Mesenchymal stem cell (in vitro differentiated cells and primary cell): Measurements from ENCODE around the gene PHF19.

Source experiments
- DNase-seq: peaks from one replicate; pipeline ENCODE4 v3.0.0-alpha.2; 2013
- H2AFZ ChIP-seq: one replicate; pipeline ENCODE4 v1.6.1; 2013; ENCODE audit warnings: low read depth, mild to moderate bottlenecking, control low read depth, inconsistent platforms, low read length, moderate library complexity
- H2AK5ac ChIP-seq: 2 replicates; pipeline ENCODE4 v1.6.1; 2013; ENCODE audit warnings: low read length, moderate library complexity, mild to moderate bottlenecking, inconsistent platforms; ENCODE audit not compliant: severe bottlenecking
- H2BK120ac ChIP-seq: one replicate; pipeline ENCODE4 v1.6.1; 2013; ENCODE audit warnings: low read depth, mild to moderate bottlenecking, inconsistent platforms, low read length, moderate library complexity
- H2BK12ac ChIP-seq, 2 experiments: one replicate each; pipeline ENCODE4 v1.6.1; 2013; ENCODE audit warnings: inconsistent platforms in 2 of 2, low read length in 2 of 2, mild to moderate bottlenecking in 2 of 2, moderate library complexity in 2 of 2, control low read depth in 1 of 2
- H2BK15ac ChIP-seq: one replicate; pipeline ENCODE4 v1.6.1; 2013; ENCODE audit warnings: mild to moderate bottlenecking, low read depth, inconsistent platforms; ENCODE audit not compliant: poor library complexity, severe bottlenecking
- H2BK5ac ChIP-seq: 2 replicates; pipeline ENCODE4 v1.6.1; 2013; ENCODE audit warnings: low read depth, mild to moderate bottlenecking, low read length, control low read depth, inconsistent platforms; ENCODE audit not compliant: poor library complexity, severe bottlenecking
- H3K14ac ChIP-seq, 2 experiments: one replicate each; pipeline ENCODE4 v1.6.1; 2013; ENCODE audit warnings: inconsistent platforms in 2 of 2, low read length in 2 of 2, control low read depth in 1 of 2, mild to moderate bottlenecking in 1 of 2, moderate library complexity in 1 of 2
- H3K18ac ChIP-seq, 2 experiments: one replicate each; pipeline ENCODE4 v1.6.1; 2013; ENCODE audit warnings: inconsistent platforms in 2 of 2, low read length in 2 of 2, control low read depth in 1 of 2, low read depth in 1 of 2, mild to moderate bottlenecking in 1 of 2
- H3K23ac ChIP-seq, 2 experiments: one replicate each; pipeline ENCODE4 v1.6.1; 2013; ENCODE audit warnings: inconsistent platforms in 2 of 2, low read length in 2 of 2, mild to moderate bottlenecking in 2 of 2, moderate library complexity in 2 of 2, control low read depth in 1 of 2
- H3K27ac ChIP-seq: 2 replicates; pipeline ENCODE4 v1.5.1; 2013; ENCODE audit warnings: mild to moderate bottlenecking, moderate library complexity, low read length, control low read depth, inconsistent platforms; ENCODE audit not compliant: poor library complexity, severe bottlenecking
- H3K27me3 ChIP-seq, 2 experiments: 2 replicates each; pipeline versions ENCODE4 v1.6.1 to v1.7.0; 2013; ENCODE audit warnings: low read length in 2 of 2, mild to moderate bottlenecking in 2 of 2, moderate library complexity in 2 of 2, control low read depth in 1 of 2, inconsistent platforms in 1 of 2; ENCODE audit not compliant: control insufficient read depth in 1 of 2, insufficient read depth in 1 of 2
- H3K36me3 ChIP-seq, 2 experiments: 2 replicates each; pipeline versions ENCODE4 v1.6.1 to v1.7.0; 2013; ENCODE audit warnings: low read length in 2 of 2, control low read depth in 1 of 2, inconsistent platforms in 1 of 2, low read depth in 1 of 2, mild to moderate bottlenecking in 1 of 2; ENCODE audit not compliant: insufficient read depth in 2 of 2, control insufficient read depth in 1 of 2
- H3K4ac ChIP-seq, 2 experiments: one replicate each; pipeline ENCODE4 v1.6.1; 2013; ENCODE audit warnings: inconsistent platforms in 2 of 2, low read length in 2 of 2, mild to moderate bottlenecking in 2 of 2, moderate library complexity in 2 of 2, control low read depth in 1 of 2, low read depth in 1 of 2
- H3K4me1 ChIP-seq: 2 replicates; pipeline ENCODE4 v1.6.1; 2013; ENCODE audit warnings: low read depth, low read length, control low read depth; ENCODE audit not compliant: control insufficient read depth, insufficient read depth
- H3K4me2 ChIP-seq: 2 replicates; pipeline ENCODE4 v1.6.1; 2013; ENCODE audit warnings: low read length, mild to moderate bottlenecking, inconsistent platforms; ENCODE audit not compliant: poor library complexity, severe bottlenecking
- H3K4me3 ChIP-seq, 2 experiments: 2 replicates each; pipeline versions ENCODE4 v1.5.1 to v1.7.0; 2013; ENCODE audit warnings: low read length in 2 of 2, mild to moderate bottlenecking in 2 of 2, control low read depth in 1 of 2, low read depth in 1 of 2; ENCODE audit not compliant: insufficient read depth in 1 of 2
- H3K79me1 ChIP-seq: replicated peaks from 2 replicates; pipeline ENCODE4 v1.6.1; 2013; ENCODE audit warnings: mild to moderate bottlenecking, control low read depth, low read length, inconsistent platforms; ENCODE audit not compliant: poor library complexity, severe bottlenecking
- H3K9ac ChIP-seq: 2 replicates; pipeline ENCODE4 v1.7.0; 2013; ENCODE audit warnings: mild to moderate bottlenecking, low read length, moderate library complexity
- H3K9me3 ChIP-seq: 2 replicates; pipeline ENCODE4 v1.7.0; 2013; ENCODE audit warnings: mild to moderate bottlenecking, low read length; ENCODE audit not compliant: control insufficient read depth
- H4K8ac ChIP-seq: one replicate; pipeline ENCODE4 v1.6.1; 2013; ENCODE audit warnings: inconsistent platforms, mild to moderate bottlenecking, low read length, moderate library complexity
- H4K91ac ChIP-seq: one replicate; pipeline ENCODE4 v1.6.1; 2013; ENCODE audit warnings: mild to moderate bottlenecking, low read length, inconsistent platforms
- WGBS: methylation state at CpG from one replicate; pipeline ENCODE4 v1.1.7; 2013; ENCODE audit warnings: mixed read lengths; 5-methylcytosine and 5-hydroxymethylcytosine counted together

Gene PHF19

DNA sequence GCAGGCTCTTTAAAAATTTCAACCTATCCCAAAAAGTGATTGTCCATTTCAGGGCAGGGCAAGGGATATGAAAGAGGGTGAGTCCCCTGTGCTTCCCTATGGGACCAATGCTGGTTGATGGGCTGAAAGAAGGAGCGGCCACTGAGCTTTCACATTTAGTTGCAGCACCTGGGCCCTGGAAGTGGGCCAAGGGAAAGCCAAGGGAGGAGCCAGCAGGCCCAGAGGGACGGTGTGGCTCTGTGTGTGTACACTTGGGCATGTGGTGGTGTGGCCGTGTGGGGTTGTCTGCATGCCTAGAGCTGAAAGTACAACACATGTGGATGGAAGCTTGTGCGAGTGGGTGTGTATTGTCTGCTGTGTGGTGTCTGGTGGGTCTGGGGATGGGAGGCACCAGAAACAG is 20.3 kb downstream of the PHF19 start:
- H3K9ac ChIP-seq, result no peak overlapping the region
- H2BK120ac ChIP-seq, result no peak overlapping the region
- no peak overlapping the region for H3K27ac ChIP-seq
- H2AK5ac ChIP-seq, result no peak overlapping the region
- 99% methylated on average over 2 of the region's 4 CpGs for WGBS
- H2BK5ac ChIP-seq, result no peak overlapping the region
- H3K27me3 ChIP-seq, result no peaks in the 10 kb centered on the region
- no peak overlapping the region for H3K14ac ChIP-seq
- no peak overlapping the region for H2AFZ ChIP-seq
- H3K4ac ChIP-seq, result no peak overlapping the region
- H3K4me1 ChIP-seq, result peaks cover 2% of the 10 kb centered on the region
- no peaks in the 10 kb centered on the region for H3K79me1 ChIP-seq
- no peak overlapping the region for H3K4me3 ChIP-seq
- H3K36me3 ChIP-seq, result peaks cover 48 to 50% of the 10 kb centered on the region in 2 experiments
- no peak for DNase-seq
- no peaks in the 10 kb centered on the region for H3K9me3 ChIP-seq
- no peak overlapping the region for H2BK15ac ChIP-seq
- no peak overlapping the region for H3K4me2 ChIP-seq
- peak overlapping the region in 1 of 2 experiments; percentile 64 for H2BK12ac ChIP-seq
- no peak overlapping the region for H4K8ac ChIP-seq
- no peak overlapping the region for H3K23ac ChIP-seq
- no peak overlapping the region for H4K91ac ChIP-seq
- H3K18ac ChIP-seq, result no peak overlapping the region

DNA sequence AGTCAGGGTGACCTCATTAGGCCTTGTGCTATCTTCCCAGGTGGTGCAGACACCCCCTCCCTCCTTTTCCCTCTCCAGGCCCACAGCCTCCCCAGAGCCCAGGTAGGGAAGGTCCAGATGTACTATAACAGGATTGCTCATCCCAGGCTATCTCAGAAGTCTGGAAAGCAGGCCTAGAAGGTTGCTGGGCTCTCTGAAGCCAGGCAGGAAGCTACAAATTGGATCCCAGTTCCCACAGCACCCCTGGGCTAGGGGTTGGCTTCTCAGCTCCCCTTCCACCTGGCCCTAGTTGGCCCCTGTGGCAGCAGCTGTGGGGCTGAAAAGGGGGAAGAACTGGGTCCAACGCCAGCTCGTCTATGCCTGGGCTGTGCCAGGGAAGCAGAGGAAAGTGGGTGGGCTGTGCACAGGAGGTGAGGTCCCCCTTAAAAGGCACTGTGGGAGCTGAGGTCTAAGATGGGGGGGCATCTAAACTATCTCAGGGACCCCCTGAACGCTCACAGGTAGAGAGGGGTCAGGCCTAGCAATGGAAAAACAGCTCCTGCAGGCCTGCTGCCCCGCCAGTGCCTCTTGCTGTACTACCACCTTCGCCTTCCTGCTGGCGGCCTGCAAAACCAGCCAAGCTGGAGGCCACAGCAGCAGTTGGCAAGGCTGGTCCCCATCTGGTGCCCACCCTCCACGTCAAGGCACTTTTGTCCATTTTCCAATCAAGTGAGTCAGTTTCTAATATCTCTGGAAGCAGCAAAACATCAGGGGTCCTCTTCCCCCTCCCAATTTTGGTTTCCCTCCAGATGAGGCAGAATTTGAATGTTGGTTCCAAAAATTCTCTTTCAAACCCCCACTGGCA is 20.9 kb downstream of the PHF19 start:
- H3K9me3 ChIP-seq, result no peaks in the 10 kb centered on the region
- no peak overlapping the region for H3K4me3 ChIP-seq
- H3K79me1 ChIP-seq, result no peaks in the 10 kb centered on the region
- H2BK120ac ChIP-seq, result no peak overlapping the region
- H4K8ac ChIP-seq, result no peak overlapping the region
- H3K4me2 ChIP-seq, result no peak overlapping the region
- H4K91ac ChIP-seq, result no peak overlapping the region
- no peak overlapping the region for H3K18ac ChIP-seq
- H3K4me1 ChIP-seq, result peaks cover 2% of the 10 kb centered on the region
- no peak for DNase-seq
- H2AFZ ChIP-seq, result no peak overlapping the region
- H3K36me3 ChIP-seq, result peaks cover 44 to 50% of the 10 kb centered on the region in 2 experiments
- H3K9ac ChIP-seq, result no peak overlapping the region
- no peak overlapping the region for H2BK12ac ChIP-seq
- no peak overlapping the region for H3K14ac ChIP-seq
- peak overlapping the region; percentile 21 for H2AK5ac ChIP-seq
- H3K27me3 ChIP-seq, result no peaks in the 10 kb centered on the region
- no peak overlapping the region for H3K4ac ChIP-seq
- WGBS, result 97% methylated on average over 7 of the region's 7 CpGs
- no peak overlapping the region for H2BK5ac ChIP-seq
- no peak overlapping the region for H2BK15ac ChIP-seq
- no peak overlapping the region for H3K23ac ChIP-seq
- H3K27ac ChIP-seq, result no peak overlapping the region

DNA sequence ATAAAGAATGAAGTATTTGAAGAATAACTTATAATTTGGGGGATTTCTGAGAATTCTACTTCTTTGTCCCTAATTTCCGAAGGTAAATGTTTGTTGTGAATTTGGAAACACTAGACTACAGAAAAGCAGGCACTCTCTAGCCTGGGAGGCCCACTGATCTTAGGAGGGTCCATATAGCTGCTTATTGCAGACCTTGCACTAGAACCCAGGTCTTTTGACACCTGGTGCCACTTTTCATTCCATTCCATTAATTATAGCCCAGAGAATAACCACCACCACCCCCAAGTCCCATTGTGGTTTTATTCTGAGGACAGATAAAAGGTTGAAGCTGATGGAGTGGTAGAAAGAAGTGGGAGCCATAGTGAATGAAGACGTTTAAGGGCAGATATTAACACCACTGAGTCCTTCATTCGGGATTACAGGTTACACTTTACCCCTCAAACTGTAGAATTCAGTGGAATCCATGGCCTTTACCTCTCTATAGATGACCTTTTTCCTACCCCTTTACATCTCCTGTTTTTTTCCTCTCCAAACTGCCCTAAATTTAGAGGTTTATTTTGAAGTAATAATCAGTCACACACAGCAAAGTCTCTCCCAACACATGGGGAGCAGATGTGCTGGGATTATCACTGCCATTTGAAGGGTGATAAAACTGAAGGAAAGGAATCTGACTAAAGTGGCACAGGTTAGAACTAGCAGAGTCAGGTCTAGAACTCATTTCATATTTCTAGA is 22.2 kb downstream of the PHF19 start:
- Histone ChIP-seq H3K4ac (no peak overlapping the region), H3K9ac (no peak overlapping the region), H3K4me3 (no peak overlapping the region), H3K4me2 (no peak overlapping the region), H3K18ac (no peak overlapping the region), H2AK5ac (no peak overlapping the region), H4K8ac (no peak overlapping the region), H3K79me1 (no peaks in the 10 kb centered on the region), H3K23ac (no peak overlapping the region), H3K27me3 (no peaks in the 10 kb centered on the region), H3K14ac (no peak overlapping the region), H3K27ac (no peak overlapping the region), H4K91ac (no peak overlapping the region), H3K9me3 (no peaks in the 10 kb centered on the region), H3K36me3 (peaks cover 33 to 40% of the 10 kb centered on the region in 2 experiments), H2BK12ac (no peak overlapping the region), H2BK5ac (no peak overlapping the region), H2AFZ (no peak overlapping the region), H2BK15ac (no peak overlapping the region), H2BK120ac (no peak overlapping the region), H3K4me1 (peaks cover 2% of the 10 kb centered on the region)
- 94% methylated on average over 3 of the region's 3 CpGs for WGBS
- no peak for DNase-seq

DNA sequence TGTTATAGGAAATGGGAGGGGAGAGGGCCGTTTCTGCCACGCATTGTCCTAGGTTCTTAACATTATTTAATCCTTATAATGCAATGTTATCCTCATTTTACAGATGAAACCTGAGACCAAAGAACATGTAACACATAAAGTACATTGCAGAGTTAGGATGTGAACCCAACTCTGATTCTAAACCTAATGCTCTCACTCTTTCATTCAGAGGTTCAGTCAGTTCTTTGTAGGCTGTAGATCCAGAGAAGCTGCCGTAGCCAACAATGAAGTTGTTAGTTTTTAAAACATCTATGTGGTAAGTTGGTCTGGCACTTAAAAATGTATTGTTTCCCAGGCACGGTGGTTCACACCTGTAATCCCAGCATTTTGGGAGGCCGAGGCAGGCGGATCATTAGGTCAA is 23.8 kb downstream of the PHF19 start:
- no peak overlapping the region for H2BK15ac ChIP-seq
- no peak overlapping the region for H3K4me3 ChIP-seq
- H3K9ac ChIP-seq, result no peak overlapping the region
- H2AFZ ChIP-seq, result no peak overlapping the region
- H2BK12ac ChIP-seq, result no peak overlapping the region
- H3K79me1 ChIP-seq, result peaks cover 3% of the 10 kb centered on the region
- H2BK120ac ChIP-seq, result no peak overlapping the region
- WGBS, result 98% methylated on average over 4 of the region's 6 CpGs
- no peaks in the 10 kb centered on the region for H3K9me3 ChIP-seq
- no peak overlapping the region for H2AK5ac ChIP-seq
- no peak overlapping the region for H4K91ac ChIP-seq
- no peaks in the 10 kb centered on the region for H3K27me3 ChIP-seq
- H3K4ac ChIP-seq, result no peak overlapping the region
- H4K8ac ChIP-seq, result no peak overlapping the region
- no peak overlapping the region for H2BK5ac ChIP-seq
- H3K14ac ChIP-seq, result no peak overlapping the region
- no peak overlapping the region for H3K18ac ChIP-seq
- no peak overlapping the region for H3K23ac ChIP-seq
- no peak overlapping the region for H3K27ac ChIP-seq
- no peak overlapping the region for H3K4me2 ChIP-seq
- H3K4me1 ChIP-seq, result peaks cover 2% of the 10 kb centered on the region
- DNase-seq, result no peak
- peaks cover 25 to 36% of the 10 kb centered on the region in 2 experiments for H3K36me3 ChIP-seq
